HepG2 (cell line): ENCODE measurements around the gene KIAA1217. TPM values are rescaled to one million over a fixed set of nuclear protein-coding genes. Genes with fewer than 3 reads are reported as not detected.

Source experiments
- ATAC-seq: fragments of 200-7000 bp; cut with Tn5 transposase; 3 replicates; pipeline ENCODE4 v1.9.1; 2020; ENCODE audit warnings: mild to moderate bottlenecking, moderate library complexity
- BruUV-seq: library from RNA; stranded (reverse); fragments of 400-500 nt; replicated peaks from 2 replicates; lab custom pipeline; 2021; lab: Mats Ljungman, UMichigan
- CTCF ChIA-PET: fragments of 300-600 bp; formaldehyde crosslinking; extraction: SDS; loops from one replicate; lab custom pipeline; 2021; ENCODE audit warnings: low total read pairs, inconsistent platforms, low intra/inter-chr PET ratio; lab: Yijun Ruan, JAX
- POLR2A ChIA-PET: fragments of 350-600 bp; sonication (Branson Sonifier 250); formaldehyde crosslinking; loops from one replicate; lab custom pipeline; 2020; ENCODE audit warnings: antibody characterized with exemption, inconsistent platforms; lab: Yijun Ruan, JAX
- DNase-seq: peaks from one replicate; pipeline ENCODE4 v3.0.0-alpha.2; 2015; ENCODE audit warnings: low spot score
- FAIRE-seq: peaks from 3 replicates; lab custom pipeline; 2011; peaks lifted over from hg19 to GRCh38; lab: Jason Lieb, UNC
- H2AFZ ChIP-seq: one replicate; pipeline ENCODE4 v1.6.1; 2011; ENCODE audit warnings: low read length, inconsistent platforms
- H3K27ac ChIP-seq: fragments of 300-600 bp; 3 replicates; pipeline ENCODE4 v1.8.0; 2011; ENCODE audit warnings: mixed run types, mild to moderate bottlenecking, mixed read lengths, low read length, inconsistent platforms; ENCODE audit not compliant: insufficient read depth; ENCODE audit errors: extremely low read length
- H3K27me3 ChIP-seq, 2 experiments: fragments of 200-600 bp in 1 of 2; 2 replicates in 1 of 2; 3 replicates in 1 of 2; pipeline versions ENCODE4 v1.6.0 to v1.8.0; 2011; ENCODE audit warnings: low read length in 2 of 2, mild to moderate bottlenecking in 2 of 2, moderate library complexity in 2 of 2, inconsistent platforms in 1 of 2; ENCODE audit not compliant: insufficient read depth in 2 of 2, control insufficient read depth in 1 of 2
- H3K36me3 ChIP-seq, 2 experiments: fragments of 200-600 bp in 1 of 2; replicated peaks in 1 of 2; 2 replicates in 1 of 2; 3 replicates in 1 of 2; pipeline versions ENCODE4 v1.5.1 to v1.8.0; 2011; ENCODE audit warnings: low read length in 2 of 2, inconsistent platforms in 1 of 2; ENCODE audit not compliant: insufficient read depth in 2 of 2, control insufficient read depth in 1 of 2
- H3K4me1 ChIP-seq: 2 replicates; pipeline ENCODE4 v1.5.1; 2012; ENCODE audit warnings: low read length, inconsistent platforms; ENCODE audit not compliant: insufficient read depth
- H3K4me2 ChIP-seq: 2 replicates; pipeline ENCODE4 v1.6.0; 2011; ENCODE audit warnings: low read depth, low read length, inconsistent platforms
- H3K4me3 ChIP-seq, 3 experiments: fragments of 200-600 bp in 1 of 3; sonication (generic), shearing (Covaris generic) in 1 of 3; replicated peaks in 1 of 3; 2 replicates each; pipeline ENCODE4 v1.5.1; 2011 to 2016; ENCODE audit warnings: low read length in 3 of 3, inconsistent platforms in 2 of 3, low read depth in 2 of 3, mild to moderate bottlenecking in 2 of 3, control low read depth in 1 of 3, mixed read lengths in 1 of 3; ENCODE audit not compliant: insufficient read depth in 1 of 3
- H3K79me2 ChIP-seq: one replicate; pipeline ENCODE4 v1.6.1; 2011; ENCODE audit warnings: low read length, inconsistent platforms; ENCODE audit not compliant: insufficient read depth
- H3K9ac ChIP-seq: 2 replicates; pipeline ENCODE4 v1.6.0; 2011; ENCODE audit warnings: mild to moderate bottlenecking, low read depth, low read length, inconsistent platforms; ENCODE audit not compliant: insufficient read depth
- H3K9me3 ChIP-seq: 2 replicates; pipeline ENCODE4 v1.5.1; 2012; ENCODE audit warnings: mild to moderate bottlenecking, low read length
- H4K20me1 ChIP-seq: 2 replicates; pipeline ENCODE4 v1.6.0; 2011; ENCODE audit warnings: inconsistent platforms, mild to moderate bottlenecking, low read length, moderate library complexity; ENCODE audit not compliant: insufficient read depth
- IKZF1 ChIP-seq: fragments of 450-650 bp; IDR thresholded peaks from 2 replicates; pipeline ENCODE4 v1.7.1; 2016
- KLF16 ChIP-seq, 2 experiments: sonication (generic) in 1 of 2; formaldehyde crosslinking in 1 of 2; IDR thresholded peaks; 2 replicates each; pipeline versions ENCODE4 v1.6.1 to v1.8.0; 2016 to 2023; ENCODE audit warnings: missing genetic modification reagents in 2 of 2, missing compliant biosample characterization in 1 of 2
- REPIN1 ChIP-seq: sonication (generic); formaldehyde crosslinking; IDR thresholded peaks from 2 replicates; pipeline ENCODE4 v1.8.0; 2022; ENCODE audit warnings: missing genetic modification reagents, low read depth, mild to moderate bottlenecking, borderline replicate concordance
- TFDP1 ChIP-seq: IDR thresholded peaks from 2 replicates; pipeline ENCODE4 v1.6.1; 2016; ENCODE audit warnings: missing compliant biosample characterization, missing genetic modification reagents, borderline replicate concordance
- ZBTB21 ChIP-seq: sonication (generic); formaldehyde crosslinking; IDR thresholded peaks from 2 replicates; pipeline ENCODE4 v1.4.0; 2020; ENCODE audit warnings: missing genetic modification reagents
- ZNF296 ChIP-seq: sonication (generic); formaldehyde crosslinking; conservative IDR thresholded peaks from 2 replicates; pipeline ENCODE4 v1.5.0; 2020; ENCODE audit warnings: mild to moderate bottlenecking, missing genetic modification reagents
- WGBS: methylation state at CpG from one replicate; pipeline ENCODE4 v1.1.6; 2017; ENCODE audit warnings: low lambda C conversion rate; 5-methylcytosine and 5-hydroxymethylcytosine counted together
- in situ Hi-C: cut with HindIII; loops from 2 replicates; pipeline ENCODE4 v1.10.0; 2017; ENCODE audit warnings: low pct_unique_long_range_greater_than_20kb; ENCODE audit not compliant: extremely low pct_ligation_motif_present
- intact Hi-C: fragments of 100-400 bp; cut with micrococcal nuclease; formaldehyde crosslinking; loops from one replicate; pipeline ENCODE4 v1.10.0; 2022; ENCODE audit not compliant: unreplicated experiment
- polyA plus RNA-seq, 8 experiments: library from polyadenylated mRNA; depleted of rRNA in 3 of 8; stranded (reverse) in 7 of 8; unstranded in 1 of 8; fragments of >200 nt; fragmentation: Illumina TruSeq in 4 of 8; extraction: Trizol in 4 of 8; gene quantifications; 2 replicates each; pipeline versions ENCODE4 v1.2.1 to v1.2.3, GENCODE V29; 2011 to 2016; ENCODE audit warnings: low read depth in 4 of 8, missing spikeins in 1 of 8, mixed read lengths in 1 of 8; ENCODE audit not compliant: insufficient read depth in 1 of 8
- total RNA-seq, 5 experiments: library from RNA; depleted of rRNA; stranded (reverse); fragments of >200 nt; fragmentation: Illumina TruSeq; extraction: Trizol; gene quantifications; 2 replicates each; pipeline ENCODE4 v1.2.3, GENCODE V29; 2016; ENCODE audit warnings: low read depth in 1 of 5
- TF ChIP-seq, protein P1 (sequence below): sonication (generic); formaldehyde crosslinking; IDR thresholded peaks from 2 replicates; pipeline ENCODE4 v1.8.1; 2022; ENCODE audit warnings: mild to moderate bottlenecking, missing genetic modification reagents
- TF ChIP-seq, protein P2 (sequence below): sonication (generic); formaldehyde crosslinking; IDR thresholded peaks from one replicate; pipeline ENCODE4 v1.5.1; 2020; ENCODE audit warnings: mild to moderate bottlenecking, missing genetic modification reagents; ENCODE audit errors: not compliant biosample characterization

Gene KIAA1217
- total and polyA plus RNA-seq, 2 of the 13 experiments (the other 11 are each of a cell fraction or from before 2014, with no cell fraction given): 4.6 to 10.9 TPM

GRCh38 chr10:24518411-24518810 lies 309.5 kb downstream of the KIAA1217 start (continued):
- TF ChIP-seq, protein P1, sequence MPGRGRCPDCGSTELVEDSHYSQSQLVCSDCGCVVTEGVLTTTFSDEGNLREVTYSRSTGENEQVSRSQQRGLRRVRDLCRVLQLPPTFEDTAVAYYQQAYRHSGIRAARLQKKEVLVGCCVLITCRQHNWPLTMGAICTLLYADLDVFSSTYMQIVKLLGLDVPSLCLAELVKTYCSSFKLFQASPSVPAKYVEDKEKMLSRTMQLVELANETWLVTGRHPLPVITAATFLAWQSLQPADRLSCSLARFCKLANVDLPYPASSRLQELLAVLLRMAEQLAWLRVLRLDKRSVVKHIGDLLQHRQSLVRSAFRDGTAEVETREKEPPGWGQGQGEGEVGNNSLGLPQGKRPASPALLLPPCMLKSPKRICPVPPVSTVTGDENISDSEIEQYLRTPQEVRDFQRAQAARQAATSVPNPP (CRISPR knock-in tag): 0 out of 2 replicates have a peak, but pooled peaks have one; percentile 12

DNA sequence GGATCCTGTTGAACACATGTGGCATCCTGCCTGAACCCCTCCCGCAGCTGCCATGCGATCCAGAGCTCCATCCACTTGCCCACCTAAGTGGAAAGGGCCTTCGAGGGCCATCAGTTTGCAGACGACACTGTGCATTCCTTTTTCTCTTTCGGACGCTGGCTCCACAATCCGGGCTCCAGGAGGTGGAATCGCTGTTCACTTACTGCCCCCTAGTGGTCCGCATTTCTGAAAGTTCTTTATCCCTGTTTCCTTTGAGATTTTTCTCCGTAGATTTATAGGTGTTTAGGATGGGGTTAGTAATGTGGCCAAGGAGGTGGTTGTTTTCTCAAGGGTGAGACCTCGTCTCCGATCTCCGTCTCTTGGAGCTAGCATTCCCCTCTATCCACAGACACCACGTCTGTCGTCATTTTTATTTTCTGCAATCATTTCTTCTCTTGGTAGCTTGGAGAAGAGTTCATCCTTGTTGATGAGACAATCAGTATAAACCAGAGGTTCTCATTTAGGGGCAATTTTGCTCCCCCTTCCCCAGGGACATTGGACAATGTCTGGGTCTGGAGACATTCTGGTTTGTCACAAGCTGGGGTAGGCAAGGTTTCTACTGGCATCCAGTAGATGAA lies 310.2 kb downstream of the KIAA1217 start:
- intact Hi-C loops: loop anchor here (1.0 to 5.0 kb wide), 3 partner anchors 22 to 527 kb away; no protein-coding TSS in a partner anchor
- ChIA-PET POLR2A (no interaction called here), CTCF (interaction anchor here (2.7 kb wide), 1 partner anchor 38 kb away, joined by 11 read pairs; no protein-coding TSS in a partner anchor)
- ATAC-seq (peak; percentile 83), DNase-seq (peak; percentile 53), FAIRE-seq (peak; percentile 36)
- no peak overlapping the region for H3K4me2 ChIP-seq
- H4K20me1 ChIP-seq: no peaks in the 10 kb centered on the region
- no TSS peak for BruUV-seq
- H3K4me3 ChIP-seq: no peak overlapping the region
- no peaks in the 10 kb centered on the region for H3K9me3 ChIP-seq
- peak overlapping the region; percentile 52 for H3K27ac ChIP-seq
- in situ Hi-C loops: loop anchor here (25.0 kb wide), 1 partner anchor 532 kb away; no protein-coding TSS in a partner anchor
- no peak overlapping the region for H2AFZ ChIP-seq
- H3K9ac ChIP-seq: no peak overlapping the region
- peaks cover 12 to 43% of the 10 kb centered on the region in 2 experiments; a peak in 4 of 5 replicates for H3K36me3 ChIP-seq
- 50% methylated on average over 15 of the region's 15 CpGs for WGBS
- H3K4me1 ChIP-seq: peaks cover 12% of the 10 kb centered on the region
- H3K27me3 ChIP-seq: no peaks in the 10 kb centered on the region
- no peaks in the 10 kb centered on the region for H3K79me2 ChIP-seq
- TF ChIP-seq ZBTB21 (CRISPR knock-in tag) (no peak), TFDP1 (CRISPR knock-in tag) (no peak), IKZF1 (no peak), REPIN1 (no peak), ZNF296 (CRISPR knock-in tag) (no peak), KLF16 (CRISPR knock-in tag; IDR thresholded peaks at IDR 0.05) (no peak)
- TF ChIP-seq, protein P2, sequence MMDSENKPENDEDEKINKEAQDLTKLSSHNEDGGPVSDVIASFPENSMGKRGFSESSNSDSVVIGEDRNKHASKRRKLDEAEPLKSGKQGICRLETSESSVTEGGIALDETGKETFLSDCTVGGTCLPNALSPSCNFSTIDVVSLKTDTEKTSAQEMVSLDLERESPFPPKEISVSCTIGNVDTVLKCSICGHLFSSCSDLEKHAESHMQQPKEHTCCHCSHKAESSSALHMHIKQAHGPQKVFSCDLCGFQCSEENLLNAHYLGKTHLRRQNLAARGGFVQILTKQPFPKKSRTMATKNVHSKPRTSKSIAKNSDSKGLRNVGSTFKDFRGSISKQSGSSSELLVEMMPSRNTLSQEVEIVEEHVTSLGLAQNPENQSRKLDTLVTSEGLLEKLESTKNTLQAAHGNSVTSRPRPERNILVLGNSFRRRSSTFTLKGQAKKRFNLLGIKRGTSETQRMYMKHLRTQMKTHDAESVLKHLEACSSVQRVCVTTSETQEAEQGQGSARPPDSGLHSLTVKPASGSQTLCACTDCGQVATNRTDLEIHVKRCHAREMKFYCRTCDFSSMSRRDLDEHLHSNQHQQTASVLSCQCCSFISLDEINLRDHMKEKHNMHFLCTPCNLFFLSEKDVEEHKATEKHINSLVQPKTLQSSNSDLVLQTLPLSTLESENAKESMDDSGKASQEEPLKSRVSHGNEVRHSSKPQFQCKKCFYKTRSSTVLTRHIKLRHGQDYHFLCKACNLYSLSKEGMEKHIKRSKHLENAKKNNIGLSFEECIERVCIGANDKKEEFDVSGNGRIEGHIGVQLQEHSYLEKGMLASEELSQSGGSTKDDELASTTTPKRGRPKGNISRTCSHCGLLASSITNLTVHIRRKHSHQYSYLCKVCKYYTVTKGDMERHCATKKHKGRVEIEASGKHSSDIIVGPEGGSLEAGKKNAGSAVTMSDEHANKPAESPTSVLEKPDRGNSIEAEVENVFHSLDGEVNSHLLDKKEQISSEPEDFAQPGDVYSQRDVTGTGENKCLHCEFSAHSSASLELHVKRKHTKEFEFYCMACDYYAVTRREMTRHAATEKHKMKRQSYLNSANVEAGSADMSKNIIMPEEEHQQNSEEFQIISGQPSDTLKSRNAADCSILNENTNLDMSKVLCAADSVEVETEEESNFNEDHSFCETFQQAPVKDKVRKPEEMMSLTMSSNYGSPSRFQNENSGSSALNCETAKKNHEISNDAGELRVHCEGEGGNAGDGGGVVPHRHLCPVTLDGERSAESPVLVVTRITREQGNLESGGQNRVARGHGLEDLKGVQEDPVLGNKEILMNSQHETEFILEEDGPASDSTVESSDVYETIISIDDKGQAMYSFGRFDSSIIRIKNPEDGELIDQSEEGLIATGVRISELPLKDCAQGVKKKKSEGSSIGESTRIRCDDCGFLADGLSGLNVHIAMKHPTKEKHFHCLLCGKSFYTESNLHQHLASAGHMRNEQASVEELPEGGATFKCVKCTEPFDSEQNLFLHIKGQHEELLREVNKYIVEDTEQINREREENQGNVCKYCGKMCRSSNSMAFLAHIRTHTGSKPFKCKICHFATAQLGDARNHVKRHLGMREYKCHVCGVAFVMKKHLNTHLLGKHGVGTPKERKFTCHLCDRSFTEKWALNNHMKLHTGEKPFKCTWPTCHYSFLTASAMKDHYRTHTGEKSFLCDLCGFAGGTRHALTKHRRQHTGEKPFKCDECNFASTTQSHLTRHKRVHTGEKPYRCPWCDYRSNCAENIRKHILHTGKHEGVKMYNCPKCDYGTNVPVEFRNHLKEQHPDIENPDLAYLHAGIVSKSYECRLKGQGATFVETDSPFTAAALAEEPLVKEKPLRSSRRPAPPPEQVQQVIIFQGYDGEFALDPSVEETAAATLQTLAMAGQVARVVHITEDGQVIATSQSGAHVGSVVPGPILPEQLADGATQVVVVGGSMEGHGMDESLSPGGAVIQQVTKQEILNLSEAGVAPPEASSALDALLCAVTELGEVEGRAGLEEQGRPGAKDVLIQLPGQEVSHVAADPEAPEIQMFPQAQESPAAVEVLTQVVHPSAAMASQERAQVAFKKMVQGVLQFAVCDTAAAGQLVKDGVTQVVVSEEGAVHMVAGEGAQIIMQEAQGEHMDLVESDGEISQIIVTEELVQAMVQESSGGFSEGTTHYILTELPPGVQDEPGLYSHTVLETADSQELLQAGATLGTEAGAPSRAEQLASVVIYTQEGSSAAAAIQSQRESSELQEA (CRISPR knock-in tag): no peak
